Measurements from ENCODE around the gene POMGNT1. TPM values are rescaled to one million over a fixed set of nuclear protein-coding genes. Genes with fewer than 3 reads are reported as not detected.

Gene POMGNT1
- total RNA-seq, 4 donors from 2014 or later = 23.9 to 36.7 (median 28.1) TPM

- peaks cover 19 to 58% (median 44%) of the 10 kb centered on the region in 3 donors for H3K4me1 ChIP-seq
Measured at GRCh38 chr1:46173361-46173856, 24.8 kb downstream of the POMGNT1 start.

DNA sequence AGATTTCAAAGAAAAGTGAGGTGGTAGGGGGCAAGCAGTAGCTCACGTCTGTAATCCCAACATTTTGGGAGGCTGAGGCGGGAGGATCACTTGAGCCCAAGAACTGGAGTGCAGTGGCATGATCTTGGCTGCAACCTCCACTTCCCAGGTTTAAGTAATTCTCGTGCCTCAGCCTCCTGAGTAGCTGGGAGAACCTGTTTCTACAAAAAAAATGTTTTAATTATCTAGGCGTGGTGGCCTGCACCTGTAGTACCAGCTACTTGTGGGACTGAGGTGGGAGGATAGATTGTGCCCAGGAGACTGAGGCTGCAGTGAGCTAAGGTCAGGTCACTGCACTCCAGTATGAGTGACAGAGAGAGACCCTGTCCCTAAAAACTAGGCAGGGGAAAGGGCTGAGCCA is 25.9 kb downstream of the POMGNT1 start:
- Histone ChIP-seq H3K4me3 (no peak overlapping the region), H3K36me3 (no peaks in the 10 kb centered on the region), H3K4me1 (peaks cover 26 to 68% (median 48%) of the 10 kb centered on the region in 3 donors), H3K27ac (peak overlapping the region in 3 of 4 donors; percentile 16 to 61 (median 58)), H3K27me3 (peaks cover 0 to 14% (median 0%) of the 10 kb centered on the region in 4 donors), H3K9me3 (no peaks in the 10 kb centered on the region)
- no peak for DNase-seq
- no peak for TF ChIP-seq CTCF (IDR thresholded peaks at IDR 0.05)
- WGBS, 2 donors = 50 to 72% methylated on average over 2 to 4 of the region's 4 CpGs
- intact Hi-C loops (cut with DNase I) = no loop called here

More at GRCh38 chr1:46173361-46173856, 24.8 kb downstream of the POMGNT1 start:
- Histone ChIP-seq H3K27me3 (peaks cover 0 to 5% (median 0%) of the 10 kb centered on the region in 4 donors), H3K4me3 (no peak overlapping the region), H3K36me3 (no peaks in the 10 kb centered on the region), H3K9me3 (no peaks in the 10 kb centered on the region), H3K27ac (peak overlapping the region in 3 of 4 donors; percentile 76 to 89 (median 78))
- TF ChIP-seq CTCF (IDR thresholded peaks at IDR 0.05) = no peak
- no peak for TF ChIP-seq POLR2A (IDR thresholded peaks at IDR 0.05)
- intact Hi-C loops (cut with DNase I) = no loop called here
- DNase-seq = no peak
- 43% methylated on average over 4 of the region's 4 CpGs; no CpG with 5 or more reads in 1 of the 2 donors for WGBS, 2 donors

GRCh38 chr1:46171871-46172270 is 26.4 kb downstream of the POMGNT1 start:
- H3K4me3 ChIP-seq = no peak overlapping the region
- H3K9me3 ChIP-seq = no peaks in the 10 kb centered on the region
- WGBS, 2 donors = 20 to 24% methylated on average over 2 to 5 of the region's 6 CpGs
- peaks cover 0 to 18% (median 0%) of the 10 kb centered on the region in 4 donors for H3K27me3 ChIP-seq
- H3K4me1 ChIP-seq = peaks cover 29 to 72% (median 51%) of the 10 kb centered on the region in 3 donors
- H3K36me3 ChIP-seq = no peaks in the 10 kb centered on the region
- no peak for TF ChIP-seq POLR2A (IDR thresholded peaks at IDR 0.05)
- TF ChIP-seq CTCF (IDR thresholded peaks at IDR 0.05) = no peak
- intact Hi-C loops (cut with DNase I) = no loop called here
- DNase-seq = no peak
- peak overlapping the region in 3 of 4 donors; percentile 22 to 61 (median 58) for H3K27ac ChIP-seq

DNA sequence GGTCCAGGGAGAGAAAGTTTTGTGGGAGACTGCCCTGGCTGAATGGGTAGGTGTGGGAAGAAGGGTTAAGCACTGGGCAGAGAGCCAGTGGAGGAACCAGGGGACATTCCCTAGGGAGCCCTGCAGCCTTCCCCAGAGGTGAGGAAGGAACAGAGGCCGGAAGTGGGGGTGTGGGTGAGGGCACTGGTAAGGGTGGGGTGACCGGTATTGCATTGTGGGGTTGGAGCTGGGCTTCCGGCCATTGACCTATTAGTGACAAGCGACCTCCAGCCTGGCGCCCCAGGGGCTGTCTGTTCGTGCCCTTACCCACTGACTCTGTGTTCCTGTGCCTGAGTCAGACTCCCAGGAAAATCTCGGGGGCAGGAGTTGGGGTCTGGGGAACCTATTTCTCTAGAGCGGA is 26.9 kb downstream of the POMGNT1 start:
- DNase-seq = no peak
- intact Hi-C loops (cut with DNase I) = no loop called here
- Histone ChIP-seq H3K4me3 (no peak overlapping the region), H3K4me1 (peaks cover 34 to 78% (median 51%) of the 10 kb centered on the region in 3 donors), H3K27me3 (peaks cover 0 to 19% (median 0%) of the 10 kb centered on the region in 4 donors), H3K36me3 (no peaks in the 10 kb centered on the region), H3K27ac (peak overlapping the region in 3 of 4 donors; percentile 5 to 61 (median 58)), H3K9me3 (no peaks in the 10 kb centered on the region)
- 30 to 60% methylated on average over 2 to 7 of the region's 8 CpGs for WGBS, 2 donors
- TF ChIP-seq POLR2A (IDR thresholded peaks at IDR 0.05) (no peak), CTCF (IDR thresholded peaks at IDR 0.05) (no peak)

DNA sequence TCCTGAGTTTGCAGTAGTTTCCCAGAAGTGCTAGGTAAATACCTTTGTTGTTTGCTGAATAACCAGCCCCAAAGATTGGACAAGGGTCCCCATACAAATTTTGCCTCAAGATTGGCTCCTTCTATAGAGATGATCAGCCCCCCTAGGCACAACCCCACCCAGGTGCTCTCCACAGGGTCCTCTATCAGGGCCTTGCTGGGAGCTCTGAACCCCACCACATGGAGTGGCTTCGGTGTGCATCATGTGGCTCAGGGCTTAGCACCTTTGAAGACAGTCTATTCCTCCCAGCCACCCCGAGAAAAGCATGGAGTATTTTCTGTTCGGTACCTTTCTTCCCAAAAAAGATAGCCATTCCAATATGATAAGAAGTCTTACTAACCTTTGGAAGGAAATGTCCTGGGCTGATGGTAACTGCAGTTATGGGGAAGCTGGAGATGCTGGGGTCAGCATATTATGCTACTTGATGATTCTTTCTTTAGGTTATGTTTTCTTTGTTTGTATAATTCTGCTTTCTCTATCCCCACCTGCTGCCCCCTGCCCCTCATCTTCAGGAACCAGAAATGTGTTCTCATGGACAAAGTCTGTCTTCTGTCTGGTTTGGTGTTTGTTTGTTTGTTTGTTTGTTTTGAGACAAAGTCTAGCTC is 28.3 kb downstream of the POMGNT1 start:
- WGBS, 2 donors = 94 to 96% methylated on average over 2 to 3 of the region's 3 CpGs
- Histone ChIP-seq H3K4me1 (peaks cover 34 to 75% (median 49%) of the 10 kb centered on the region in 3 donors), H3K4me3 (no peak overlapping the region), H3K27ac (no peak overlapping the region), H3K36me3 (no peaks in the 10 kb centered on the region), H3K9me3 (no peaks in the 10 kb centered on the region), H3K27me3 (peaks cover 0 to 19% (median 0%) of the 10 kb centered on the region in 4 donors)
- no peak for TF ChIP-seq CTCF (IDR thresholded peaks at IDR 0.05)
- no peak for TF ChIP-seq POLR2A (IDR thresholded peaks at IDR 0.05)
- intact Hi-C loops (cut with DNase I) = no loop called here
- no peak for DNase-seq

Measured in esophagus squamous epithelium (tissue), 5 donors.